GM04503 (cell line): ENCODE data around the gene CD2BP2.
"Not testable (repeated sequence)": the region's sequence is repeated elsewhere in the genome, so short reads cannot be mapped to it uniquely, and the experiment has no call there.

ENCODE experiments used
- DNase-seq: peaks from one replicate; pipeline ENCODE4 v3.0.0-alpha.2; 2012; ENCODE audit warnings: low read depth

The CD2BP2 gene

GRCh38 chr16:30355144-30355953, at the start of gene CD2BP2:
CD2BP2 (minus strand) TSS chr16:30355308; CDS start chr16:30354681, 627 bp downstream.
- DNase-seq, result peak; percentile 99

- DNase-seq, result no peak
Observed at GRCh38 chr16:30401768-30402425, 46.8 kb upstream of the CD2BP2 start.

- no peak for DNase-seq
Observed at GRCh38 chr16:30399435-30400186, 44.5 kb upstream of the CD2BP2 start.

GRCh38 chr16:30398661-30399434, 43.7 kb upstream of the CD2BP2 start:
- no peak for DNase-seq

- no peak for DNase-seq
Observed at GRCh38 chr16:30397776-30398660, 42.9 kb upstream of the CD2BP2 start.

- DNase-seq, result no peak
Observed at GRCh38 chr16:30397056-30397455, 41.9 kb upstream of the CD2BP2 start.

- not testable (repeated sequence) for DNase-seq
Observed at GRCh38 chr16:30396627-30397026, 41.5 kb upstream of the CD2BP2 start.

GRCh38 chr16:30395992-30396585, 41.0 kb upstream of the CD2BP2 start:
- DNase-seq, result no peak

GRCh38 chr16:30395155-30395991, 40.3 kb upstream of the CD2BP2 start, which contains the start of gene ZNF48:
ZNF48 (plus strand) TSS chr16:30395420; CDS start chr16:30395795, 375 bp downstream.
- DNase-seq, result no peak

- DNase-seq, result no peak
Observed at GRCh38 chr16:30394592-30395154, 39.6 kb upstream of the CD2BP2 start.

GRCh38 chr16:30383521-30383920, 28.4 kb upstream of the CD2BP2 start:
- DNase-seq, result no peak

- no peak for DNase-seq
Observed at GRCh38 chr16:30382111-30382881, 27.2 kb upstream of the CD2BP2 start, which contains the start of gene SEPTIN1. SEPTIN1 (minus strand) TSS chr16:30382561; CDS start chr16:30382542, 19 bp downstream.

- no peak for DNase-seq
Observed at GRCh38 chr16:30381291-30382041, 26.4 kb upstream of the CD2BP2 start.

- DNase-seq, result no peak
Observed at GRCh38 chr16:30380803-30381208, 25.7 kb upstream of the CD2BP2 start.

- no peak for DNase-seq
Observed at GRCh38 chr16:30380072-30380802, 25.1 kb upstream of the CD2BP2 start.

- DNase-seq, result no peak
Observed at GRCh38 chr16:30379158-30379783, 24.2 kb upstream of the CD2BP2 start.
